ENCODE measurements around the gene CAPG.
"Not testable (repeated sequence)": the region's sequence is repeated elsewhere in the genome, so short reads cannot be mapped to it uniquely, and the experiment has no call there.

The CAPG gene

GRCh38 chr2:85409845-85410583 lies at the start of gene CAPG:
CAPG (minus strand) TSS chr2:85410366; CDS start chr2:85402145, 8,221 bp downstream.
- no peak for DNase-seq (ENCODE audit: low read depth in 3 of 3)

GRCh38 chr2:85459771-85460170 lies 49.6 kb upstream of the CAPG start:
- no peak for DNase-seq (ENCODE audit: low read depth in 3 of 3)

GRCh38 chr2:85458601-85459563 lies 48.7 kb upstream of the CAPG start:
- no peak for DNase-seq (ENCODE audit: low read depth in 3 of 3)

GRCh38 chr2:85457877-85458316 lies 47.7 kb upstream of the CAPG start:
- DNase-seq (ENCODE audit: low read depth in 3 of 3): no peak

GRCh38 chr2:85457043-85457442 lies 46.9 kb upstream of the CAPG start:
- DNase-seq (ENCODE audit: low read depth in 3 of 3): no peak

- no peak for DNase-seq (ENCODE audit: low read depth in 3 of 3)
These were observed 45.5 kb upstream of the CAPG start for GRCh38 chr2:85455552-85456090.

- DNase-seq (ENCODE audit: low read depth in 3 of 3): no peak
These were observed 43.4 kb upstream of the CAPG start for GRCh38 chr2:85453571-85453970.

GRCh38 chr2:85452237-85452636 lies 42.1 kb upstream of the CAPG start:
- no peak for DNase-seq (ENCODE audit: low read depth in 3 of 3)

- no peak for DNase-seq (ENCODE audit: low read depth in 3 of 3)
These were observed 39.0 kb upstream of the CAPG start for GRCh38 chr2:85449214-85449588.

- DNase-seq (ENCODE audit: low read depth in 3 of 3): no peak
These were observed 38.5 kb upstream of the CAPG start for GRCh38 chr2:85448461-85449213.

GRCh38 chr2:85447222-85447585 lies 37.0 kb upstream of the CAPG start:
- no peak for DNase-seq (ENCODE audit: low read depth in 3 of 3)

GRCh38 chr2:85446296-85447221 lies 36.4 kb upstream of the CAPG start:
- no peak for DNase-seq (ENCODE audit: low read depth in 3 of 3)

- DNase-seq (ENCODE audit: low read depth in 3 of 3): no peak
These were observed 35.4 kb upstream of the CAPG start for GRCh38 chr2:85445316-85446295.

GRCh38 chr2:85444629-85445172 lies 34.5 kb upstream of the CAPG start:
- DNase-seq (ENCODE audit: low read depth in 3 of 3): no peak

GRCh38 chr2:85441864-85442263 lies 31.7 kb upstream of the CAPG start:
- no peak for DNase-seq (ENCODE audit: low read depth in 3 of 3)

- no peak for DNase-seq (ENCODE audit: low read depth in 3 of 3)
These were observed 30.6 kb upstream of the CAPG start for GRCh38 chr2:85440729-85441128.

- DNase-seq (ENCODE audit: low read depth in 3 of 3): no peak
These were observed 29.8 kb upstream of the CAPG start for GRCh38 chr2:85439986-85440385.

GRCh38 chr2:85439569-85439968 lies 29.4 kb upstream of the CAPG start:
- DNase-seq (ENCODE audit: low read depth in 3 of 3): not testable (repeated sequence)

- DNase-seq (ENCODE audit: low read depth in 3 of 3): no peak
These were observed 28.9 kb upstream of the CAPG start for GRCh38 chr2:85439025-85439472.
